GM19193 (cell line): Measurements from ENCODE around the gene PVR.

Experiments
- POLR2A ChIP-seq: IDR thresholded peaks from 4 replicates; pipeline ENCODE4 v1.6.1; 2011; ENCODE audit not compliant: insufficient read depth, insufficient read length; ENCODE audit errors: extremely low read depth

The PVR gene

GRCh38 chr19:44614313-44614712 lies 29.4 kb upstream of the PVR start:
- TF ChIP-seq POLR2A = no peak

GRCh38 chr19:44615863-44616247 lies 27.9 kb upstream of the PVR start:
- no peak for TF ChIP-seq POLR2A

- no peak for TF ChIP-seq POLR2A
These were observed 26.4 kb upstream of the PVR start for GRCh38 chr19:44617110-44617880.

- no peak for TF ChIP-seq POLR2A
These were observed 24.9 kb upstream of the PVR start for GRCh38 chr19:44618640-44619357.

GRCh38 chr19:44620667-44621066 lies 23.0 kb upstream of the PVR start:
- TF ChIP-seq POLR2A = no peak

- TF ChIP-seq POLR2A = no peak
These were observed 22.3 kb upstream of the PVR start for GRCh38 chr19:44621367-44621766.

GRCh38 chr19:44623080-44623479 lies 20.6 kb upstream of the PVR start:
- no peak for TF ChIP-seq POLR2A

GRCh38 chr19:44623626-44624025 lies 20.1 kb upstream of the PVR start:
- no peak for TF ChIP-seq POLR2A

GRCh38 chr19:44624840-44625354 lies 18.8 kb upstream of the PVR start:
- TF ChIP-seq POLR2A = no peak

GRCh38 chr19:44626048-44626624 lies 17.6 kb upstream of the PVR start:
- TF ChIP-seq POLR2A = no peak

- TF ChIP-seq POLR2A = no peak
These were observed 16.1 kb upstream of the PVR start for GRCh38 chr19:44627631-44628030.

GRCh38 chr19:44628793-44629192 lies 14.9 kb upstream of the PVR start:
- no peak for TF ChIP-seq POLR2A

GRCh38 chr19:44634785-44635184 lies 8.9 kb upstream of the PVR start:
- TF ChIP-seq POLR2A = no peak

GRCh38 chr19:44635581-44636438 lies 7.9 kb upstream of the PVR start:
- no peak for TF ChIP-seq POLR2A
